DMS53 treated with DMSO at 0.1 percent for 48 hours (cell line): ENCODE results near the gene LFNG.

ENCODE experiments used
- DNase-seq: peaks from one replicate; lab custom pipeline; 2025; ENCODE audit not compliant: unreplicated experiment; lab: John Stamatoyannopoulos, UW

Gene LFNG

GRCh38 chr7:2482725-2483451, 36.7 kb upstream of the LFNG start:
- DNase-seq, result no peak

- no peak for DNase-seq
Observed at GRCh38 chr7:2483494-2483893, 36.1 kb upstream of the LFNG start.

DNA sequence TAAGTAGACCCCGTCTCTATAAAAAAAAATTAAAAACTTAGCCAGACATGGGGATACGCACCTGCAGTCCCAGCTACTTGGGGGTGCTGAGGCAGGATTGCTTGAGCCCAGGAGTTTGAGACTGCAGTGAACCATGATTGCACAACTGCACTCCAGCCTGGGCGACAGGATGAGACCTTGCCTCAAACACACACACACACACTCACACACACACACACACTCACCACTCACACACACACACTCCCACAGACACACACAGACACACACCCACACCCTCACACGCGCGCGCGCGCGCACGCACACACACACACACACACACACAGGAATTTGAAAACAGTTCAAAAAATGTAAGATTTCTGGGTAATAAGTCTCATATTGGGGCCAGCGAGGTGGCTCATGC, 34.7 kb upstream of the LFNG start:
- DNase-seq, result no peak

DNA sequence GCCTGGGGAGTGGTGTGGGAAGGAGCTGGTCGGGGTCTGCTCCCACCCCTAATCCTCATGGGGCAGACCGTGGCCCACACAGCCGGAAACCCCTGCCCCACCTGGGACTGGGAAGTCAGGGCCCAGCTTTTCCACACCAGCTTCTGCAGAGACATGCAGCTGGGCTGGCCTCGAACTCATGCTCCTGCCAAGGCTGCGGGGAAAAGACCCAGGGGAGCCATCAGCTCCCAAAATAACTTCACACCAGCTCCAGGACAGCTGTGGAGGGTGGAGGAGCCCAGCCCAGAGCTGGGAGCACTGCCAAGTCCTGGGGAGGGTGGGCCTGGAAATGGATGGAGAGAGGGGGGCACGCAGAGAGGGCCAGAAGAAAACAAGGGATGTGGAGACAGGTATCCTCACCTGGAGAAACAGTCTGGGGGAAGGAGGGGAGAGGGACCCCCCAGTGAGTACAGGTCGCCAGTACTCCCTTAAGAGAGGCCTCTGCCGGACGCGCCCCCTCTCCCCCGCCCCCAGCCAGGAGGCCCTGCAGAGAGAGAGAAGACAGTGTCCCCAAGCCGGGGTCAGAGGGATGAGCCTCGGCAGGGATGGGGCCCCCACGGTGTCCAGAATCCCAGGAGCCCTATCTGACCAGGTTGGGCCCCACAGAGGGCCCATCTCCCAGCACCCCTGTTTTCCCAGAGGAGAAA, 31.8 kb upstream of the LFNG start:
- DNase-seq, result no peak

- DNase-seq, result no peak
Observed at GRCh38 chr7:2488272-2488645, 31.3 kb upstream of the LFNG start.

DNA sequence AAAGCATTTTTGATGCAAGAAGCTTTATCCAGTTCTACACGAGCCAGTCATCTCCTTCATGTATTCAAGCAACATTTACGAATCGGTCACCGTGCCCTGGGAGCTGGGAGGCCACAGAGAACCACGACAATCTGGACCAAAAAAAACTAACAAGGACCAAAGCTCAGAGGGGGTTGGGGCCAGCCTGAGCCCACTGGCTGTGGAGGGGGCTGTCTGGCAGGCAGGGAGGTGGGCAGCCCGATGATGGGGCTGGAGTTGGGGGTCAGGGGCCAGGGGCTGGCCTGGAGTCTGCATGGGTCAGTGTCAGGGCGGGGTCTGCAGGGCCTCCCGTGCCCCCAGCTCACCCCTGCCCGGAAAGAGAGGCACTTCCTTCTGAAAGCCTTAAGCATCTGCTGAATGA, 30.9 kb upstream of the LFNG start:
- DNase-seq, result no peak

GRCh38 chr7:2490181-2490651, 29.4 kb upstream of the LFNG start:
- no peak for DNase-seq

- DNase-seq, result no peak
Observed at GRCh38 chr7:2492038-2492437, 27.5 kb upstream of the LFNG start.

DNA sequence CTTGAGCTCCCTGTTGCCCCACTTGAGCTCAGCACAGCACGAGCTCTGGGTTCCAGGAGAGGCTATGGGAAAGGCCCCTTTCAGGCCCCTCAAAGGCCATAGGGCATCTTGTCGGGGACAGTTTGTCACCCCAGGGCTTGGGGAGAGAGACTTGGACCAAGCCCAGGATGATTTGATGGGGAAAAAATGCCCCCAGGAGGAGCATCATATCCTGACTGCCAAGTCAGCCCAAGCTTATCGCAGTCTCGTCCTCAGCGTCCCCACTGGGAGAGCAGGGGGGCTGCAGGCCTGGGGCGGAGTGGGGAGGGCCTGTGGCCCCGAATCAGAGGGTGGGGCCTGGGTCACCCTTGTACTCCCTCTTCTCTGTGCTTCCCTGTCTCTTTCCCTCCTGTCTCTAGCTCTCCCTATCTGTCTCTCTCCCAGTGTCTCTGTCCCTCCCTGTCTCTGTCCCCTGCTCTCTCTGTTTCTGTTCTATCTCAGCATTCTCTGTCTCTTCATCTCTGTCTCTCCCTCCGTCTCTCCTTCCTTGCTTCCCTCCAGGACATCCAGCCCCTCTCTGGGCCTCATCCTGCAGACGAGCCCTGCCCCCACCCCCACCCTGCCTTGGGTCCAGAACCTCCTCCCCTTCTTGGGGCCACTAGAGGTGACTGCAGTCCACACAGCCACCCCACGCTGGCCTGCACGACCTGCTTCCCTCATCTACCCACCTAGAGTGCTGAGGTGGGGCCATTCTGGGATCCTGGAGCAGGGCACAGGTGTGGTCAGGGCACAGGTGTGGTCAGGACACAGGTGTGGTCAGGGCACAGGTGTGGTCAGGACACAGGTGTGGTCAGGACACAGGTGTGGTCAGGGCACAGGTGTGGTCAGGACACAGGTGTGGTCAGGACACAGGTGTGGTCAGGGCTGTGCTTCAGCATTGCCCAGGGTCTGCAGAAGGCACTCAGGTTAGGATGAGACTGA, 26.1 kb upstream of the LFNG start:
- no peak for DNase-seq

DNA sequence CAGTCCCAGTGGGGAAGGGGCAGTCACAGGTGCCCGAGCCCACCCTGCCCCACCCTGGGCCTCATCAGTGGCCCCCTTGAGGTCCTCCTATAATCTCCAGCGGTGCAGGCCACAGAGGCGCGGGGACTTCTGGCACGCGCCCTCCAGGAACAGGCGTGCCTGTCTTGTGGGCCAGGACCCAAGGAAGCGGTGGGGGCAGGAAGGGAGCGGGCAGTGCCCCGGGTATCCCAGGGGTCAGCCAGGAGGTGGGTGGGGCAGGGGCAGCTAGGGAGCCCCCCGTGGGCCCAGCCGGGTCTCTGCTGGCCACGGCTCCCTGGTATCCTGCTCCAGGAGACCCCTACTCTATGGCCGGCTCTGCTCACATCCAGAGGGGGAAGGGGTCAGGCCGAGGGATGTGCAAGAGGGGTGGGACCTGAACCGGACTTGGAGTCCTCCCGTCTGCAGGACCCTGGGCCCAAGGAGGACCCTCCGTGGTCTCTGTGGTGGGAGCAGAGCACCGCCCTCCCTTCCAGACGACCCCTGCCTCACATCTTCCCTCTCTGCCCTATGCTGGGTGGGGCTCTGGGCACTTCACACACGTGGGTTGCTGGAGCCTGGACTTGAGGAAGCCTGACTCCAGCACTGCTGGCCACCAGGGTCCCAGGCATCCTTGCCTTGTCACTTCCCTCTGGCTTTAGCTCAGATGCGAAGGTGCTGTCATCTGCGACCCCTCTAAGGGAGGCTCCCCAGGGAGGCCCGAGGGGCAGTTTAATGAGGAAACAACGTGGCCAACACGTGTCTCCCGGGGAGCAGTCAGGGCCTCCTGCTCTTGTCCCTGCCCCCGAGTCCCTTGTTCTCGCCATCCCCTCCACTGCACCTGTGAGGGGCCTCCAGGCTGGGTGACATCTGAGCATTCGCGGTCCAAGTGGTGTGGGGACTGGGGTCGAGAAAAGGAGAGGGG, 25.1 kb upstream of the LFNG start:
- DNase-seq, result no peak

DNA sequence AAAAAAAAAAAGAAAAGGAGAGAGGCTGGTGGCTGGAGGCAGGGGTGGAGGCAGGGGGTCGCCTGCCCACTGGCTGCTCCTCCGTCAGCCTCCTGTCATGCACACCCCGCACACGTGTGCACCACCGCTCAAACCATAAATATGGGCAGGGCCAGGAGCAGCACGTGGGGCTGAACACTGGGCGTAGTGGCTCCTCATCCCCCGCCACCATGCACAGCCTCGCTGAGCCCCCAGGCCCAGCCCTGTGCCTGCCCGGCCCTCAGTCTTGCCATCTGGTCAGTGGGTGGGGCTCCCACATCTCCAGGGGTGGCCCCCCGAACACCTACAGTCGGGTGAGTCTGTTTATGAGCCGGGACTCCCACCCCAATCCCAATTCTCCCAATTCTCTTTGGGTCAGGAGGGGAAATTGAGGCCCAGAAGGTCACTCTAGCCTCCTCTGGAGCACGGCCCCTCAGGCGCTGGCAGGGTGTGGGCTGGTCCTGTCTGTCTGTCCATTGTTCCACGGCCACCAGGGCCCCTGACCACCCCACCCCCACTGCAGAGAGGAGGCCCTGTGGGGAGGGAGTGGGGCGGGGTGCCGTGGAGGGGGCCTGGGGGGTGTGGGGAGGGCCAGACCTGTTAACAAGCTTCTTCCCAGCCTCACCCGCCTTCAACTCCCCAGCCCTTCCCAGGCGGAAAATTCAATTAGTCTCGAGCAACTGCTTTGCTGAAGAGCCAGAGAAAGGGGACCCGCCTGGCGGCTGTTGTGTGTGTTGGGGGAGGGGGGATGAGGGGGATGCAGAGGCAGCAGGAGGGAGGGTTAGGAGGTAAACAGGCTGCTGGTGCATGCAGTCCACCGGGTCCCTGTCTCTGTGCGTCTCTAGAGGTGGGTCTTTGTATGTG, 23.9 kb upstream of the LFNG start:
- no peak for DNase-seq

DNA sequence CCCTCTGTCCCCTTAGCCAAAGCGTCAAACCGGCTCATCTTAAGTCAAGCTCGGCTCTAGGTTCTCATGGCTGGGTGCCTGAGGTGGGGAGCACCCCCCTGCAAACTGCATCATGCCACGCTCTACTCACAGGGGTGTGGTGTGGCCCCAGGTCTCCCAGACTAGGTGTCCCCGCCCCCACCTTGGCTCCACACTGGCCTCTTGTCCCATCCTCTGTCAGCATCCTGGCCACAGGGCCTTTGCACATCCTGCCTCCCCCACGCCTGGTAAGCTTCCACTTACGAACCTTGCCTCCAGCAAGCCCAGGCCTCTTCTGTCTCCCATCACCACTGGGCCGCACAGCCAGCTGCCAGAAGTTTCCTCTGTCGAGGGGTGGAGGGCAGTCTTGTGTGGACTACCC, 23.2 kb upstream of the LFNG start:
- DNase-seq, result no peak

- DNase-seq, result no peak
Observed at GRCh38 chr7:2497065-2497464, 22.5 kb upstream of the LFNG start.

- no peak for DNase-seq
Observed at GRCh38 chr7:2497500-2498336, 21.9 kb upstream of the LFNG start.

GRCh38 chr7:2498708-2499107, 20.9 kb upstream of the LFNG start:
- no peak for DNase-seq

DNA sequence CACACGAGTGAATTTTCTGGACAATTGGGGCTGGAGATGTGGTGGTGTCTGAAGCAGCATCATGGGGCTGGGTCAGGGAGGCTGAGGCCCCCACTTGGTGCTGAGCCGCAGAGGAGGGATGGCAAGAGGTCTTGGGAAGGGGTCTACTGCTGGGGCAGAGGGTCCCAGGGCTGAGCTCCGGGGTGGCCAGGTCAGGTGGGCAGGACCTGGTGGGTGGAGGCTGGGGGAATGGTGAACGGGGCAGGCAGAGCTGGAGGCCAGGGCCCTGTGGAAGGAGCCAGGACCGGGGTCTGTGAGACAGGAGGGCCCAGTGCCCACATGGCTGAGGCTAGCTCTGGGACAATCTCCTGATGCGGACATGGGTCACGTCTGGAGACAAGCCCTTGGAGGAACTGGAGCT, 20.4 kb upstream of the LFNG start:
- no peak for DNase-seq

DNA sequence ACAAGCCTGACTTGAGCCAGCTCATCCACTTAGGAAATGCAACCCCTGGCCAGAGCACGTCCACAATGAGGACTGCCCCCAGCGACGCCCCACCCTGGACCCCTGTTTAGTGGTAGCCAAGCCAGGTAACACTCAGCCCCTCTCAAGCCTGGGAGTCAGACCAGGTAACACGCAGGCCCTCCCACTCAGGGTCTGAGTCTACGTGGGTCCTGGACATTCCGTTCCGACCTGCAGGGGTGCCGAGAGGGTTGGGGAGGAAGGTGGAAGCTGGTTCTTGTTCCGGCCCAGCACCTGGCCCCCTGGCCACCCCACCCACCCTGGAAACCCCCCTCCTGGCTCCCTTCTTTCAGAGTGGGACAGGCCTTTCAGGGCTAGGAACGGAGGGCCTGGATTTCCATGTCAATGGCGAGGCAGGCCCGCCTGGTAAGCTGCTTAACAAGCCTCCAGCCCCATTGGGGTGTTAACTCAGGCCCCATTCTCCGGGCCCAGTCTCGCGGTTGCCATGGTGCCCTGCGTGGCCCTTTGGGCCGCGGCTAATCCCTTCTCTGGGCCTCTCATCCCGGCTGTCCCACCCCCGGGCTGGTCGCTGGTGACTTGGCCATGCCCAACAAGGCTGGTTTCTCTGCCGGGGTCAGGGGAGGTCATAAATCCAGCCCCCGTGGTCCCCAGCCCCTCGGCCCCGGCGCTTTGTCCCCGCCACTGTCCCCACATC, 19.7 kb upstream of the LFNG start:
- DNase-seq, result no peak

GRCh38 chr7:2500701-2501100, 18.9 kb upstream of the LFNG start:
- no peak for DNase-seq
